Stomach (tissue), 9 donors: Measurements from ENCODE around the gene ASTN2. TPM values are rescaled to one million over a fixed set of nuclear protein-coding genes. Genes with fewer than 3 reads are reported as not detected.
A peak's percentile ranks its signal among the peaks of the same experiment; 100 is the strongest.

Experiments
- DNase-seq, 2 donors: peaks; one replicate each; pipeline versions ENCODE4 v3.0.0 to v3.0.0-alpha.2; 2013 to 2019
- H3K27ac ChIP-seq, 5 donors: fragments of 200-600 bp in 4 of 5; sonication (generic) in 4 of 5; one replicate each; pipeline ENCODE4 v1.5.1; 2013 to 2019; ENCODE audit warnings: mild to moderate bottlenecking in 1 of 5, moderate library complexity in 1 of 5
- H3K27me3 ChIP-seq, 3 donors: fragments of 200-600 bp; sonication (generic); one replicate each; pipeline ENCODE4 v1.5.1; 2017 to 2019; ENCODE audit warnings: mixed run types in 1 of 3
- H3K36me3 ChIP-seq, 4 donors: fragments of 200-600 bp; sonication (generic); 1 replicate in 3 of 4; 2 replicates in 1 of 4; pipeline ENCODE4 v1.5.1; 2016 to 2019
- H3K4me1 ChIP-seq, 4 donors: fragments of 200-600 bp; sonication (generic); one replicate each; pipeline ENCODE4 v1.5.1; 2016 to 2019
- H3K4me3 ChIP-seq, 4 donors: fragments of 200-600 bp; sonication (generic) in 3 of 4; one replicate each; pipeline ENCODE4 v1.5.1; 2016 to 2019; ENCODE audit warnings: mild to moderate bottlenecking in 1 of 4
- H3K9me3 ChIP-seq, 4 donors: fragments of 200-600 bp; sonication (generic); one replicate each; pipeline ENCODE4 v1.5.1; 2016 to 2019
- CTCF ChIP-seq, 7 experiments: fragments of 450-650 bp in 4 of 7; fragments of 200-600 bp in 3 of 7; sonication (generic) in 3 of 7; IDR thresholded peaks; one replicate each; pipeline ENCODE4 v1.5.1; 2016 to 2019; ENCODE audit warnings: antibody characterized with exemption in 7 of 7, control low read depth in 2 of 7, mild to moderate bottlenecking in 1 of 7
- EP300 ChIP-seq: sonication (generic); formaldehyde crosslinking; IDR thresholded peaks from one replicate; pipeline ENCODE4 v1.6.1; 2017; ENCODE audit warnings: antibody characterized with exemption
- POLR2A ChIP-seq, 4 donors: fragments of 450-650 bp; IDR thresholded peaks; one replicate each; pipeline ENCODE4 v1.6.1; 2016; ENCODE audit warnings: antibody characterized with exemption in 4 of 4, control low read depth in 2 of 4, mild to moderate bottlenecking in 1 of 4, moderate library complexity in 1 of 4
- POLR2AphosphoS5 ChIP-seq, 3 donors: sonication (generic); formaldehyde crosslinking; IDR thresholded peaks; one replicate each; pipeline ENCODE4 v1.6.1; 2016; ENCODE audit warnings: antibody characterized with exemption in 3 of 3
- WGBS, 5 donors: extraction: QIAGEN DNeasy Blood & Tissue Kit in 3 of 5; methylation state at CpG; one replicate each; pipeline versions ENCODE4 v1.1.5 to v1.1.7; 2013 to 2018; 5-methylcytosine and 5-hydroxymethylcytosine counted together
- intact Hi-C: fragments of 100-400 bp; cut with DNase I; formaldehyde crosslinking; loops from one replicate; pipeline ENCODE4 v1.15.1; 2023; ENCODE audit warnings: low total_unique reads
- polyA plus RNA-seq, 3 donors: library from polyadenylated mRNA; stranded (reverse); fragments of 200-250 nt; gene quantifications; one replicate each; pipeline ENCODE4 v1.2.3, GENCODE V29; 2013
- total RNA-seq, 5 donors: library from RNA; depleted of rRNA; stranded (reverse); fragments of >200 nt; gene quantifications; one replicate each; pipeline versions ENCODE4 v1.1.0 to v1.2.3, GENCODE V29; 2014 to 2016
- donor health status: healthy with polysubstance abuse.
- donor health status: Bipolar disorder and iron deficiency.
- donor health status: healthy.

ASTN2 gene
- total and polyA plus RNA-seq, 8 donors = 2.1 to 22.3 (median 4.2) TPM; not detected in 1

GRCh38 chr9:117098331-117098730, 316.5 kb downstream of the ASTN2 start:
- no peaks in the 10 kb centered on the region for H3K27me3 ChIP-seq
- DNase-seq = no peak
- H3K27ac ChIP-seq = no peak overlapping the region
- H3K4me1 ChIP-seq = peaks cover 0 to 9% (median 0%) of the 10 kb centered on the region in 4 donors
- H3K36me3 ChIP-seq = no peaks in the 10 kb centered on the region
- no peak for TF ChIP-seq POLR2AphosphoS5 (IDR thresholded peaks at IDR 0.05)
- TF ChIP-seq POLR2A (IDR thresholded peaks at IDR 0.05) = no peak
- TF ChIP-seq CTCF (IDR thresholded peaks at IDR 0.05) = no peak
- no peak for TF ChIP-seq EP300
- no peak overlapping the region for H3K4me3 ChIP-seq
- intact Hi-C loops = no loop called here
- no peaks in the 10 kb centered on the region for H3K9me3 ChIP-seq
- WGBS, 5 donors = 74 to 82% (median 80%) methylated on average over 3 of the region's 3 CpGs

DNA sequence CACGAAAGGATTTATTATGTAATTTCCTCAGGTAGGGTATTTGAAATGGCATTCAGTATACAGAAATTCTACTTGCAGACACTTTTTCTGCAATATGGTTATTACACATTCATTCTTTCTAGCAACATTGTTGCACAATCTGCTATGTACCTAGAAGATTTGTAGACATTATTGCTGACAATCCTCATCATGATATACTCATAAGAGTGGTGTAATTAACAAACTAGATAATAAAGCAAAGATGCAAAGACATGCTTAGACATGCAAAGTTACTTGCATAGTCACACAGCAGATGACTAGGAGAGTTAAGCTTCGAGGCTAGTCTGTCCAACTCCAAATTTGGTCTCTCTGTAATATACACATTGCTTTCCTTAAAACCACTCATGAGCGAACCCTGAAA, 317.1 kb downstream of the ASTN2 start:
- WGBS, 5 donors = 67 to 80% (median 78%) methylated on average over 3 of the region's 3 CpGs
- Histone ChIP-seq H3K36me3 (no peaks in the 10 kb centered on the region), H3K9me3 (no peaks in the 10 kb centered on the region), H3K4me3 (no peak overlapping the region), H3K27ac (no peak overlapping the region), H3K27me3 (no peaks in the 10 kb centered on the region), H3K4me1 (peaks cover 0 to 10% (median 0%) of the 10 kb centered on the region in 4 donors)
- TF ChIP-seq CTCF (IDR thresholded peaks at IDR 0.05) (no peak), POLR2AphosphoS5 (IDR thresholded peaks at IDR 0.05) (no peak), EP300 (no peak), POLR2A (IDR thresholded peaks at IDR 0.05) (no peak)
- DNase-seq = no peak
- intact Hi-C loops = no loop called here

- 65 to 94% (median 77%) methylated on average over 1 of the region's 1 CpG for WGBS, 5 donors
- Histone ChIP-seq H3K4me3 (no peak overlapping the region), H3K4me1 (peaks cover 0 to 12% (median 0%) of the 10 kb centered on the region in 4 donors), H3K9me3 (no peaks in the 10 kb centered on the region), H3K27ac (no peak overlapping the region), H3K36me3 (no peaks in the 10 kb centered on the region), H3K27me3 (no peaks in the 10 kb centered on the region)
- intact Hi-C loops = no loop called here
- no peak for DNase-seq
- TF ChIP-seq POLR2AphosphoS5 (IDR thresholded peaks at IDR 0.05) = no peak
- no peak for TF ChIP-seq POLR2A (IDR thresholded peaks at IDR 0.05)
- no peak for TF ChIP-seq CTCF (IDR thresholded peaks at IDR 0.05)
- no peak for TF ChIP-seq EP300
These were observed 318.7 kb downstream of the ASTN2 start for GRCh38 chr9:117096138-117096537.

DNA sequence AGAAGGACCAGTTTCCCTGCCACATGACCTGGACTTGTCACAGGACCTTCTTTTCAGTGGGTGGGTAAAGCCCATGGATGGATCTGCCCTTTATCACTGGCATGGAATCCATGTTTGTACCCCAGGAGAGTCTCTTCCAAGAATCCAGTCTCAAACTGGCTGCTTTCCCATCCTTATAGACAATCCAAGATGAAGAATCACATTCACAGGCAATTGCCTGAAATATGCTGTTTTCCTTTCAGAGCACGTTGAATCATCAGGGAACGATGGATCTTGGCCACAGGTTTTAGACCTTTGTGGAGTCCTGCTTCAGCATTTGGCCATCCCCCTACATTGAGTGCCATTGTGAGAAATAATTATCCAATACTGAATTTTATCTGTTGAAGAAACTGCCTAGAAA, 319.8 kb downstream of the ASTN2 start:
- peak in 1 of 2 donors; percentile 5 for DNase-seq
- H3K36me3 ChIP-seq = no peaks in the 10 kb centered on the region
- H3K27ac ChIP-seq = no peak overlapping the region
- intact Hi-C loops = no loop called here
- peaks cover 0 to 12% (median 0%) of the 10 kb centered on the region in 4 donors for H3K4me1 ChIP-seq
- H3K27me3 ChIP-seq = no peaks in the 10 kb centered on the region
- no peak for TF ChIP-seq POLR2AphosphoS5 (IDR thresholded peaks at IDR 0.05)
- TF ChIP-seq CTCF (IDR thresholded peaks at IDR 0.05) = no peak
- TF ChIP-seq POLR2A (IDR thresholded peaks at IDR 0.05) = no peak
- no peak for TF ChIP-seq EP300
- no peak overlapping the region for H3K4me3 ChIP-seq
- 55 to 91% (median 75%) methylated on average over 2 of the region's 2 CpGs for WGBS, 5 donors
- no peaks in the 10 kb centered on the region for H3K9me3 ChIP-seq
